GM18526 (cell line): ENCODE data around the gene NRSN2.
A peak's percentile ranks its signal among the peaks of the same experiment; 100 is the strongest.

Source experiments
- POLR2A ChIP-seq: IDR thresholded peaks from 3 replicates; pipeline ENCODE4 v1.6.1; 2011; ENCODE audit not compliant: insufficient read length; ENCODE audit errors: extremely low read depth

Gene NRSN2

GRCh38 chr20:313402-313801 is 33.5 kb upstream of the NRSN2 start:
- TF ChIP-seq POLR2A, result no peak

GRCh38 chr20:313948-314347 is 33.0 kb upstream of the NRSN2 start:
- no peak for TF ChIP-seq POLR2A

- no peak for TF ChIP-seq POLR2A
Measured at GRCh38 chr20:316316-317068, 30.4 kb upstream of the NRSN2 start.

GRCh38 chr20:324177-325044 is 22.5 kb upstream of the NRSN2 start:
- peak; percentile 69 for TF ChIP-seq POLR2A

GRCh38 chr20:325045-325888 is 21.6 kb upstream of the NRSN2 start, which contains the start of gene SOX12:
SOX12 (plus strand) TSS chr20:325552; CDS start chr20:325925, 373 bp downstream.
- peak; percentile 81 for TF ChIP-seq POLR2A

- TF ChIP-seq POLR2A, result no peak
Measured at GRCh38 chr20:325889-326644, 20.8 kb upstream of the NRSN2 start.

GRCh38 chr20:326645-327185 is 20.2 kb upstream of the NRSN2 start:
- TF ChIP-seq POLR2A, result no peak

GRCh38 chr20:327186-328026 is 19.5 kb upstream of the NRSN2 start:
- TF ChIP-seq POLR2A, result peak; percentile 66

- TF ChIP-seq POLR2A, result no peak
Measured at GRCh38 chr20:328027-328974, 18.6 kb upstream of the NRSN2 start.

- no peak for TF ChIP-seq POLR2A
Measured at GRCh38 chr20:328975-329695, 17.8 kb upstream of the NRSN2 start.

- TF ChIP-seq POLR2A, result no peak
Measured at GRCh38 chr20:329851-330232, 17.1 kb upstream of the NRSN2 start.
